Measurements from ENCODE around the gene OR5B21. TPM values are rescaled to one million over a fixed set of nuclear protein-coding genes. Genes with fewer than 3 reads are reported as not detected.

Gene OR5B21
- total and polyA plus RNA-seq, 10 of the 15 experiments (the other 5 are each of a cell fraction or from before 2014, with no cell fraction given), result 0.22 to 0.41 (median 0.22) TPM; not detected in 7

- TF ChIP-seq CUX1 (IDR thresholded peaks at IDR 0.05; ENCODE audit: insufficient replicate concordance, low read depth, low read length), result no peak
- peak; percentile 73 for TF ChIP-seq MTA2 (IDR thresholded peaks at IDR 0.05; ENCODE audit: low read depth)
- no peak for TF ChIP-seq PBX3 (IDR thresholded peaks at IDR 0.05; ENCODE audit: insufficient replicate concordance, low read depth, low read length)
- no peak for TF ChIP-seq NFYA (IDR thresholded peaks at IDR 0.05; ENCODE audit: borderline replicate concordance, low read depth, low read length)
- peak; percentile 58; the same call in 1 of the 2 replicates for TF ChIP-seq IRF4 (IDR thresholded peaks at IDR 0.05; ENCODE audit: low read depth, low read length)
- TF ChIP-seq STAT1 (conservative IDR thresholded peaks at IDR 0.05), result no peak
- TF ChIP-seq ATF2 (IDR thresholded peaks at IDR 0.05; ENCODE audit: low read length), result peak; percentile 17; the same call in 1 of the 2 replicates
- no peak for TF ChIP-seq PAX8 (IDR thresholded peaks at IDR 0.05)
- no peak for TF ChIP-seq BRCA1 (IDR thresholded peaks at IDR 0.05; ENCODE audit: low read depth, low read length)
- no peak for TF ChIP-seq MYB (IDR thresholded peaks at IDR 0.05; ENCODE audit: borderline replicate concordance, low read depth, low read length)
- TF ChIP-seq CBFB (IDR thresholded peaks at IDR 0.05; ENCODE audit: low read depth), result no peak
- TF ChIP-seq FOXM1 (IDR thresholded peaks at IDR 0.05; ENCODE audit: low read depth, low read length), result no peak
- no peak for TF ChIP-seq CEBPB (IDR thresholded peaks at IDR 0.05; ENCODE audit: borderline replicate concordance in 1 of 2, low read depth in 2 of 2, low read length in 2 of 2)
- TF ChIP-seq PML (IDR thresholded peaks at IDR 0.05; ENCODE audit: low read length), result no peak
- no peak for TF ChIP-seq GATAD2B (conservative IDR thresholded peaks at IDR 0.05; ENCODE audit: low read depth)
- TF ChIP-seq HSF1 (IDR thresholded peaks at IDR 0.05; ENCODE audit: low read depth, low read length), result no peak
- TF ChIP-seq MTA3 (IDR thresholded peaks at IDR 0.05; ENCODE audit: borderline replicate concordance, low read length), result no peak
- TF ChIP-seq TCF12 (IDR thresholded peaks at IDR 0.05; ENCODE audit: low read depth, low read length), result no peak
- TF ChIP-seq E2F4 (IDR thresholded peaks at IDR 0.05; ENCODE audit: low read depth, low read length), result no peak
- peak; percentile 77; the same call in 1 of the 2 replicates for TF ChIP-seq ZNF24 (IDR thresholded peaks at IDR 0.05)
- TF ChIP-seq EGR1 (IDR thresholded peaks at IDR 0.05; ENCODE audit: borderline replicate concordance in 1 of 2, low read depth in 2 of 2, low read length in 2 of 2), result no peak
- no peak for TF ChIP-seq HCFC1 (IDR thresholded peaks at IDR 0.05; ENCODE audit: low read length)
Measured at GRCh38 chr11:58503361-58503856, 4.5 kb downstream of the OR5B21 start (continued).
